ENCODE data around the gene PAXIP1. TPM values are rescaled to one million over a fixed set of nuclear protein-coding genes. Genes with fewer than 3 reads are reported as not detected.

Gene PAXIP1
- total and polyA plus RNA-seq, 10 of the 15 experiments (the other 5 are each of a cell fraction or from before 2014, with no cell fraction given): 7.3 to 27.2 (median 18.1) TPM

DNA sequence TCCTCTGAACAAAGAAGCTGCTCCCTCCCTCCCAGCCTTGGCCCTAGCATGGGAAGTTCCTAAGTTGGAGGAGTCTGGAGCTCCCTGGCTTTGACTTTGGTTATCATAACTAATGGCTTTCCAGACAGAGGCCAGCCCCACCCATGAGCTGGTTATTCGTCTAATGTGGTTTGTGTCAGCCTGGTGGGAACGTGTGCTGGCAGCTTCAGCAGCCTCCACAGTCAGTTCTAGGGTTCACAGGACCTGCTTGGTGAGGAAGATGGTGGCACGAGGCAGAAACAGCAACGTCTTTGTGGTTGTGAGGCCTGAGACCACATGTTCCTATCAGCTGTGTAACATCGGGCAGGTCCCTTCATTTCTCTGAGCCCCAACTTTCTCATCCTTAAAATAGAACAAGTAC is 103.1 kb downstream of the PAXIP1 start:
- FAIRE-seq (no peak), ATAC-seq (no peak), DNase-seq (ENCODE audit: low read depth, low spot score) (no peak)
- no peaks in the 10 kb centered on the region for H3K79me2 ChIP-seq (ENCODE audit: control insufficient read depth, insufficient read depth, low read length)
- no TSS peak for BruUV-seq (replicated peaks)
- ChIA-PET RAD21 (ENCODE audit: unreplicated experiment) (no interaction called here), SMC1A (ENCODE audit: uncharacterized antibody, unreplicated experiment) (interaction anchor here (0.6 kb wide), 1 partner anchor 261 kb away, joined by 3 read pairs; no protein-coding TSS in a partner anchor), CTCF (interaction anchor here (1.0 kb wide), 1 partner anchor 14 kb away, joined by 3 read pairs; no protein-coding TSS in a partner anchor), POLR2A (no interaction called here)
- H3K27ac ChIP-seq (ENCODE audit: control insufficient read depth, insufficient read depth): no peak overlapping the region
- no peak overlapping the region for H3K9ac ChIP-seq (ENCODE audit: control insufficient read depth, insufficient read depth, low read length)
- no peaks in the 10 kb centered on the region for H3K36me3 ChIP-seq (ENCODE audit: control insufficient read depth in 2 of 2, insufficient read depth in 2 of 2, low read length in 1 of 2)
- WGBS (ENCODE audit: insufficient coverage, insufficient replicate concordance, low lambda C conversion rate, missing lambda C conversion rate): 16% methylated on average over 5 of the region's 5 CpGs
- H3K27me3 ChIP-seq (replicated peaks in 1 of 2; ENCODE audit: control insufficient read depth in 2 of 2, insufficient read depth in 2 of 2, low read length in 1 of 2): no peaks in the 10 kb centered on the region
- H3K4me1 ChIP-seq (ENCODE audit: control insufficient read depth, insufficient read depth, low read length): no peaks in the 10 kb centered on the region
- intact Hi-C loops (cut with micrococcal nuclease; ENCODE audit: unreplicated experiment): no loop called here
- no peaks in the 10 kb centered on the region for H4K20me1 ChIP-seq (ENCODE audit: control insufficient read depth, insufficient read depth)
- H3K4me2 ChIP-seq (ENCODE audit: control insufficient read depth, insufficient read depth): no peak overlapping the region
- in situ Hi-C loops (cut with MboI): no loop called here
- TF ChIP-seq, protein P1, sequence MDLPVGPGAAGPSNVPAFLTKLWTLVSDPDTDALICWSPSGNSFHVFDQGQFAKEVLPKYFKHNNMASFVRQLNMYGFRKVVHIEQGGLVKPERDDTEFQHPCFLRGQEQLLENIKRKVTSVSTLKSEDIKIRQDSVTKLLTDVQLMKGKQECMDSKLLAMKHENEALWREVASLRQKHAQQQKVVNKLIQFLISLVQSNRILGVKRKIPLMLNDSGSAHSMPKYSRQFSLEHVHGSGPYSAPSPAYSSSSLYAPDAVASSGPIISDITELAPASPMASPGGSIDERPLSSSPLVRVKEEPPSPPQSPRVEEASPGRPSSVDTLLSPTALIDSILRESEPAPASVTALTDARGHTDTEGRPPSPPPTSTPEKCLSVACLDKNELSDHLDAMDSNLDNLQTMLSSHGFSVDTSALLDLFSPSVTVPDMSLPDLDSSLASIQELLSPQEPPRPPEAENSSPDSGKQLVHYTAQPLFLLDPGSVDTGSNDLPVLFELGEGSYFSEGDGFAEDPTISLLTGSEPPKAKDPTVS (IDR thresholded peaks at IDR 0.05; ENCODE audit: low read depth, low read length): no peak
- TF ChIP-seq, protein P2, sequence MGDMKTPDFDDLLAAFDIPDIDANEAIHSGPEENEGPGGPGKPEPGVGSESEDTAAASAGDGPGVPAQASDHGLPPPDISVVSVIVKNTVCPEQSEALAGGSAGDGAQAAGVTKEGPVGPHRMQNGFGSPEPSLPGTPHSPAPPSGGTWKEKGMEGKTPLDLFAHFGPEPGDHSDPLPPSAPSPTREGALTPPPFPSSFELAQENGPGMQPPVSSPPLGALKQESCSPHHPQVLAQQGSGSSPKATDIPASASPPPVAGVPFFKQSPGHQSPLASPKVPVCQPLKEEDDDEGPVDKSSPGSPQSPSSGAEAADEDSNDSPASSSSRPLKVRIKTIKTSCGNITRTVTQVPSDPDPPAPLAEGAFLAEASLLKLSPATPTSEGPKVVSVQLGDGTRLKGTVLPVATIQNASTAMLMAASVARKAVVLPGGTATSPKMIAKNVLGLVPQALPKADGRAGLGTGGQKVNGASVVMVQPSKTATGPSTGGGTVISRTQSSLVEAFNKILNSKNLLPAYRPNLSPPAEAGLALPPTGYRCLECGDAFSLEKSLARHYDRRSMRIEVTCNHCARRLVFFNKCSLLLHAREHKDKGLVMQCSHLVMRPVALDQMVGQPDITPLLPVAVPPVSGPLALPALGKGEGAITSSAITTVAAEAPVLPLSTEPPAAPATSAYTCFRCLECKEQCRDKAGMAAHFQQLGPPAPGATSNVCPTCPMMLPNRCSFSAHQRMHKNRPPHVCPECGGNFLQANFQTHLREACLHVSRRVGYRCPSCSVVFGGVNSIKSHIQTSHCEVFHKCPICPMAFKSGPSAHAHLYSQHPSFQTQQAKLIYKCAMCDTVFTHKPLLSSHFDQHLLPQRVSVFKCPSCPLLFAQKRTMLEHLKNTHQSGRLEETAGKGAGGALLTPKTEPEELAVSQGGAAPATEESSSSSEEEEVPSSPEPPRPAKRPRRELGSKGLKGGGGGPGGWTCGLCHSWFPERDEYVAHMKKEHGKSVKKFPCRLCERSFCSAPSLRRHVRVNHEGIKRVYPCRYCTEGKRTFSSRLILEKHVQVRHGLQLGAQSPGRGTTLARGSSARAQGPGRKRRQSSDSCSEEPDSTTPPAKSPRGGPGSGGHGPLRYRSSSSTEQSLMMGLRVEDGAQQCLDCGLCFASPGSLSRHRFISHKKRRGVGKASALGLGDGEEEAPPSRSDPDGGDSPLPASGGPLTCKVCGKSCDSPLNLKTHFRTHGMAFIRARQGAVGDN (IDR thresholded peaks at IDR 0.05): peak; percentile 39; the same call in 1 of the 2 replicates
- H3K9me3 ChIP-seq (replicated peaks; ENCODE audit: control insufficient read depth, insufficient read depth, low read length): no peaks in the 10 kb centered on the region; the same call in 2 of the 3 replicates
- no peak overlapping the region for H2AFZ ChIP-seq (ENCODE audit: control insufficient read depth, low read depth, low read length)
- H3K4me3 ChIP-seq: no peak overlapping the region

All from GM12878 (cell line).